GM12878 (cell line): ENCODE results near the gene PLCG2. TPM values are rescaled to one million over a fixed set of nuclear protein-coding genes. Genes with fewer than 3 reads are reported as not detected.
A peak's percentile ranks its signal among the peaks of the same experiment; 100 is the strongest.

ENCODE experiments used
- ATF7 ChIP-seq: fragments of 450-650 bp; IDR thresholded peaks from 2 replicates; pipeline ENCODE4 v1.6.1; 2016; ENCODE audit warnings: low read depth, mild to moderate bottlenecking
- EZH2 ChIP-seq: IDR thresholded peaks from 2 replicates; pipeline ENCODE4 v1.6.1; 2012; ENCODE audit warnings: low read depth, mild to moderate bottlenecking, control low read depth, inconsistent platforms, low read length, borderline replicate concordance; ENCODE audit not compliant: control insufficient read depth
- FOXK2 ChIP-seq: fragments of 450-650 bp; IDR thresholded peaks from 2 replicates; pipeline ENCODE4 v1.6.1; 2017; ENCODE audit warnings: mild to moderate bottlenecking, moderate library complexity
- IRF5 ChIP-seq: fragments of 450-650 bp; IDR thresholded peaks from 2 replicates; pipeline ENCODE4 v1.6.1; 2017; ENCODE audit warnings: borderline replicate concordance
- JUND ChIP-seq: IDR thresholded peaks from 2 replicates; pipeline ENCODE4 v1.6.1; 2012; ENCODE audit warnings: low read depth, mild to moderate bottlenecking, low read length, improper control_type of control experiment, moderate library complexity
- MEF2A ChIP-seq: IDR thresholded peaks from 2 replicates; pipeline ENCODE4 v1.6.1; 2011; ENCODE audit warnings: low read depth, mild to moderate bottlenecking, low read length, moderate library complexity; ENCODE audit not compliant: insufficient read depth
- MYB ChIP-seq: fragments of 150-350 bp; IDR thresholded peaks from 2 replicates; pipeline ENCODE4 v1.6.1; 2014; ENCODE audit warnings: mild to moderate bottlenecking, low read depth, low read length, borderline replicate concordance
- PKNOX1 ChIP-seq: fragments of 450-650 bp; IDR thresholded peaks from 2 replicates; pipeline ENCODE4 v1.6.1; 2016; ENCODE audit warnings: mild to moderate bottlenecking
- POLR2AphosphoS2 ChIP-seq: IDR thresholded peaks from 2 replicates; pipeline ENCODE4 v1.6.1; 2011; ENCODE audit warnings: low read depth, mild to moderate bottlenecking, low read length, improper control_type of control experiment, moderate library complexity
- RELA ChIP-seq: fragments of 450-650 bp; IDR thresholded peaks from 2 replicates; pipeline ENCODE4 v1.8.0; 2014; ENCODE audit warnings: borderline replicate concordance; ENCODE audit not compliant: partially characterized antibody
- SIN3A ChIP-seq: IDR thresholded peaks from 2 replicates; pipeline ENCODE4 v1.6.1; 2012; ENCODE audit warnings: low read depth, low read length, improper control_type of control experiment
- SKIL ChIP-seq: fragments of 450-650 bp; IDR thresholded peaks from 2 replicates; pipeline ENCODE4 v1.6.1; 2017; ENCODE audit warnings: mild to moderate bottlenecking, low read depth, inconsistent platforms; ENCODE audit not compliant: poor library complexity, severe bottlenecking
- SP1 ChIP-seq: IDR thresholded peaks from one replicate; pipeline ENCODE4 v1.6.1; 2011; ENCODE audit warnings: low read depth, low read length
- TARDBP ChIP-seq: IDR thresholded peaks from 2 replicates; pipeline ENCODE4 v1.6.1; 2016; ENCODE audit warnings: borderline replicate concordance
- ZBTB40 ChIP-seq: fragments of 450-650 bp; IDR thresholded peaks from 2 replicates; pipeline ENCODE4 v1.6.1; 2016; ENCODE audit warnings: mild to moderate bottlenecking, moderate library complexity, borderline replicate concordance
- ZNF24 ChIP-seq: fragments of 450-650 bp; IDR thresholded peaks from 2 replicates; pipeline ENCODE4 v1.6.1; 2017; ENCODE audit warnings: antibody characterized with exemption, mild to moderate bottlenecking
- ZNF384 ChIP-seq: IDR thresholded peaks from 2 replicates; pipeline ENCODE4 v1.6.1; 2012; ENCODE audit warnings: low read depth, mild to moderate bottlenecking, low read length, improper control_type of control experiment, borderline replicate concordance
- ZNF687 ChIP-seq: fragments of 450-650 bp; IDR thresholded peaks from 2 replicates; pipeline ENCODE4 v1.6.1; 2017; ENCODE audit warnings: mild to moderate bottlenecking, moderate library complexity
- polyA plus RNA-seq, 11 experiments: library from polyadenylated mRNA; depleted of rRNA in 4 of 11; unstranded in 6 of 11; stranded (reverse) in 5 of 11; fragments of >200 nt; fragmentation: Nextera tagmentation in 4 of 11; fragmentation: Illumina TruSeq in 1 of 11; extraction: Ambion mirVana in 4 of 11; extraction: Trizol in 1 of 11; gene quantifications; 1 replicate in 1 of 11; 2 replicates in 10 of 11; pipeline versions ENCODE4 v1.2.1 to v1.2.3, GENCODE V29; 2011 to 2016; ENCODE audit warnings: inconsistent platforms in 2 of 11, missing spikeins in 2 of 11, low read depth in 1 of 11
- total RNA-seq, 4 experiments: library from RNA; depleted of rRNA in 3 of 4; stranded (reverse); fragments of >200 nt in 3 of 4; fragmentation: Illumina TruSeq in 1 of 4; extraction: Trizol in 1 of 4; gene quantifications; 2 replicates each; pipeline versions ENCODE4 v1.2.1 to v1.2.3, GENCODE V29; 2013 to 2021

Gene PLCG2
- total and polyA plus RNA-seq, 10 of the 15 experiments (the other 5 are each of a cell fraction or from before 2014, with no cell fraction given) = 47.6 to 256 (median 149) TPM

GRCh38 chr16:81831722-81832126 lies 52.6 kb downstream of the PLCG2 start (continued):
- TF ChIP-seq ZNF687 (peak; percentile 87), FOXK2 (no peak), SKIL (peak; percentile 56), ZNF24 (0 out of 2 replicates have a peak, but pooled peaks have one; percentile 42), JUND (no peak), TARDBP (no peak), ZNF384 (no peak), IRF5 (no peak), ATF7 (peak; percentile 63; the same call in 1 of the 2 replicates), ZBTB40 (no peak; the same call in 1 of the 2 replicates), MEF2A (no peak), SIN3A (no peak), POLR2AphosphoS2 (no peak; the same call in 1 of the 2 replicates), EZH2 (no peak), PKNOX1 (0 out of 2 replicates have a peak, but pooled peaks have one; percentile 24), MYB (no peak), SP1 (peak; percentile 36), RELA (no peak)
